HG03432 (cell line): ENCODE results near the gene TNFSF10.
"Not testable (repeated sequence)": the region's sequence is repeated elsewhere in the genome, so short reads cannot be mapped to it uniquely, and the experiment has no call there.

ENCODE experiments used
- ATAC-seq: cut with Tn5 transposase; IDR thresholded peaks from one replicate; pipeline ENCODE4 v1.9.1; 2021; ENCODE audit warnings: mild to moderate bottlenecking, moderate library complexity; ENCODE audit not compliant: unreplicated experiment

TNFSF10 gene

GRCh38 chr3:172522871-172523818, at the start of gene TNFSF10:
TSS of gene TNFSF10 (minus strand) at chr3:172523430. CDS start at chr3:172523384, 46 bp downstream.
- peak; percentile 90 for ATAC-seq

GRCh38 chr3:172569128-172570008, 46.1 kb upstream of the TNFSF10 start:
- no peak for ATAC-seq

- no peak for ATAC-seq
Observed at GRCh38 chr3:172568701-172569100, 45.5 kb upstream of the TNFSF10 start.

GRCh38 chr3:172566785-172567184, 43.6 kb upstream of the TNFSF10 start:
- not testable (repeated sequence) for ATAC-seq

- ATAC-seq, result no peak
Observed at GRCh38 chr3:172564499-172564898, 41.3 kb upstream of the TNFSF10 start.

GRCh38 chr3:172562871-172563865, 39.9 kb upstream of the TNFSF10 start:
- ATAC-seq, result peak; percentile 68

GRCh38 chr3:172561897-172562640, 38.8 kb upstream of the TNFSF10 start:
- no peak for ATAC-seq

- no peak for ATAC-seq
Observed at GRCh38 chr3:172560586-172560985, 37.4 kb upstream of the TNFSF10 start.

- ATAC-seq, result no peak
Observed at GRCh38 chr3:172560026-172560425, 36.8 kb upstream of the TNFSF10 start.

GRCh38 chr3:172559020-172559419, 35.8 kb upstream of the TNFSF10 start:
- no peak for ATAC-seq

GRCh38 chr3:172557515-172558220, 34.4 kb upstream of the TNFSF10 start:
- ATAC-seq, result no peak

GRCh38 chr3:172553526-172554252, 30.5 kb upstream of the TNFSF10 start:
- ATAC-seq, result no peak

GRCh38 chr3:172552607-172553006, 29.4 kb upstream of the TNFSF10 start:
- ATAC-seq, result no peak

GRCh38 chr3:172551874-172552273, 28.6 kb upstream of the TNFSF10 start:
- no peak for ATAC-seq

- ATAC-seq, result peak; percentile 85
Observed at GRCh38 chr3:172550347-172550943, 27.2 kb upstream of the TNFSF10 start.

- no peak for ATAC-seq
Observed at GRCh38 chr3:172549144-172549543, 25.9 kb upstream of the TNFSF10 start.

GRCh38 chr3:172546628-172547214, 23.5 kb upstream of the TNFSF10 start:
- peak; percentile 44 for ATAC-seq

GRCh38 chr3:172546105-172546504, 22.9 kb upstream of the TNFSF10 start:
- no peak for ATAC-seq
